H1 (cell line): ENCODE results near the gene POLH. TPM values are rescaled to one million over a fixed set of nuclear protein-coding genes. Genes with fewer than 3 reads are reported as not detected.

Source experiments
- CTCF ChIA-PET: fragments of 300-600 bp; sonication (Branson Sonifier 250); formaldehyde crosslinking; loops from one replicate; lab custom pipeline; 2021; ENCODE audit not compliant: partially characterized antibody; lab: Charles Lee
- POLR2A ChIA-PET: fragments of 300-600 bp; sonication (Branson Sonifier 250); formaldehyde crosslinking; loops from one replicate; lab custom pipeline; 2021; ENCODE audit warnings: inconsistent platforms; ENCODE audit not compliant: partially characterized antibody; lab: Charles Lee
- DNase-seq, 2 experiments: peaks; one replicate each; pipeline versions ENCODE4 v3.0.0 to v3.0.0-alpha.2; 2010 to 2022; ENCODE audit warnings: low spot score in 2 of 2, low read depth in 1 of 2, mixed read lengths in 1 of 2
- FAIRE-seq: peaks from 2 replicates; lab custom pipeline; 2011; peaks lifted over from hg19 to GRCh38; lab: Jason Lieb, UNC
- H2AFZ ChIP-seq: 2 replicates; pipeline ENCODE4 v1.8.1; 2012; ENCODE audit warnings: low read length, inconsistent platforms
- H2AK5ac ChIP-seq: 2 replicates; pipeline ENCODE4 v1.6.1; 2013; ENCODE audit warnings: low read depth, low read length
- H2BK120ac ChIP-seq: replicated peaks from 2 replicates; pipeline ENCODE3; 2013; ENCODE audit warnings: low read depth, low read length, inconsistent platforms
- H2BK12ac ChIP-seq: 2 replicates; pipeline ENCODE4 v1.6.1; 2013; ENCODE audit warnings: low read depth, low read length
- H2BK15ac ChIP-seq: 2 replicates; pipeline ENCODE4 v1.6.1; 2013; ENCODE audit warnings: low read length
- H2BK20ac ChIP-seq: 2 replicates; pipeline ENCODE4 v1.6.1; 2013; ENCODE audit warnings: low read length
- H2BK5ac ChIP-seq: 2 replicates; pipeline ENCODE4 v1.6.1; 2013; ENCODE audit warnings: low read depth, low read length
- H3K14ac ChIP-seq: 2 replicates; pipeline ENCODE4 v1.6.1; 2013; ENCODE audit warnings: inconsistent platforms; ENCODE audit not compliant: insufficient read length
- H3K18ac ChIP-seq: 2 replicates; pipeline ENCODE4 v1.6.1; 2013; ENCODE audit warnings: low read length; ENCODE audit errors: extremely low read depth
- H3K23ac ChIP-seq: 2 replicates; pipeline ENCODE4 v1.6.1; 2013; ENCODE audit warnings: inconsistent platforms; ENCODE audit not compliant: insufficient read length
- H3K23me2 ChIP-seq: 2 replicates; pipeline ENCODE4 v1.6.1; 2013; ENCODE audit warnings: low read depth, low read length
- H3K27ac ChIP-seq: 2 replicates; pipeline ENCODE4 v1.6.1; 2011; ENCODE audit warnings: low read depth, low read length, inconsistent platforms
- H3K27me3 ChIP-seq, 4 experiments: replicated peaks in 1 of 4; 1 replicate in 1 of 4; 2 replicates in 3 of 4; pipeline versions ENCODE4 v1.6.1 to v1.8.1; 2011 to 2013; ENCODE audit warnings: low read length in 3 of 4, mild to moderate bottlenecking in 3 of 4, inconsistent platforms in 2 of 4, mixed read lengths in 2 of 4, moderate library complexity in 1 of 4; ENCODE audit not compliant: control insufficient read depth in 3 of 4, insufficient read depth in 3 of 4; ENCODE audit errors: extremely low read depth in 1 of 4
- H3K36me3 ChIP-seq, 4 experiments: 2 replicates each; pipeline versions ENCODE4 v1.6.1 to v1.8.1; 2011 to 2013; ENCODE audit warnings: mild to moderate bottlenecking in 4 of 4, low read length in 3 of 4, moderate library complexity in 2 of 4, control low read depth in 1 of 4, inconsistent platforms in 1 of 4; ENCODE audit not compliant: insufficient read depth in 4 of 4, control insufficient read depth in 2 of 4
- H3K4ac ChIP-seq: replicated peaks from 2 replicates; pipeline ENCODE3; 2013; ENCODE audit warnings: low read length, low read depth, mixed read lengths, inconsistent platforms; ENCODE audit not compliant: insufficient read length
- H3K4me1 ChIP-seq, 4 experiments: replicated peaks in 1 of 4; 1 replicate in 1 of 4; 2 replicates in 3 of 4; pipeline versions ENCODE4 v1.6.1 to v1.8.1; 2011 to 2013; ENCODE audit warnings: low read length in 3 of 4, inconsistent platforms in 2 of 4, mixed read lengths in 1 of 4; ENCODE audit not compliant: insufficient read depth in 4 of 4, control insufficient read depth in 3 of 4
- H3K4me2 ChIP-seq, 2 experiments: 2 replicates each; pipeline versions ENCODE4 v1.6.1 to v1.8.1; 2011 to 2013; ENCODE audit warnings: low read depth in 2 of 2, low read length in 2 of 2, control low read depth in 1 of 2, inconsistent platforms in 1 of 2, mild to moderate bottlenecking in 1 of 2; ENCODE audit not compliant: insufficient read depth in 1 of 2
- H3K4me3 ChIP-seq, 4 experiments: fragments of 200-600, 300-600 bp in 1 of 4; sonication (generic), shearing (Covaris generic), sonication (Bioruptor Twin) in 1 of 4; 2 replicates each; pipeline versions ENCODE4 v1.5.1 to v1.8.1; 2011 to 2016; ENCODE audit warnings: low read length in 4 of 4, low read depth in 3 of 4, control low read depth in 2 of 4, inconsistent platforms in 2 of 4, mild to moderate bottlenecking in 2 of 4, mixed read lengths in 1 of 4, moderate library complexity in 1 of 4; ENCODE audit not compliant: insufficient read depth in 2 of 4; ENCODE audit errors: extremely low read depth in 1 of 4
- H3K56ac ChIP-seq: replicated peaks from 2 replicates; pipeline ENCODE3; 2013; ENCODE audit warnings: low read depth, mild to moderate bottlenecking, mixed read lengths, low read length, inconsistent platforms; ENCODE audit not compliant: insufficient read length
- H3K79me1 ChIP-seq: 2 replicates; pipeline ENCODE4 v1.6.1; 2013; ENCODE audit warnings: low read depth, low read length, control low read depth
- H3K79me2 ChIP-seq, 2 experiments: 2 replicates each; pipeline versions ENCODE4 v1.6.1 to v1.8.1; 2012 to 2013; ENCODE audit warnings: low read length in 2 of 2, mild to moderate bottlenecking in 2 of 2, inconsistent platforms in 1 of 2; ENCODE audit not compliant: insufficient read depth in 2 of 2, control insufficient read depth in 1 of 2
- H3K9ac ChIP-seq, 4 experiments: replicated peaks in 1 of 4; 1 replicate in 1 of 4; 2 replicates in 3 of 4; pipeline versions ENCODE4 v1.6.1 to v1.8.1; 2011 to 2013; ENCODE audit warnings: low read depth in 3 of 4, low read length in 3 of 4, control low read depth in 2 of 4, mild to moderate bottlenecking in 2 of 4, moderate library complexity in 2 of 4, inconsistent platforms in 1 of 4; ENCODE audit errors: extremely low read depth in 1 of 4
- H3K9me3 ChIP-seq, 2 experiments: 2 replicates each; pipeline versions ENCODE4 v1.6.1 to v1.8.1; 2012 to 2013; ENCODE audit warnings: mild to moderate bottlenecking in 2 of 2, moderate library complexity in 2 of 2, control low read depth in 1 of 2, inconsistent platforms in 1 of 2, low read depth in 1 of 2, low read length in 1 of 2, mixed read lengths in 1 of 2; ENCODE audit not compliant: insufficient read depth in 2 of 2
- H4K20me1 ChIP-seq, 2 experiments: replicated peaks in 1 of 2; 2 replicates each; pipeline versions ENCODE3 to v1.8.1; 2011 to 2013; ENCODE audit warnings: inconsistent platforms in 2 of 2, low read length in 2 of 2, mild to moderate bottlenecking in 1 of 2; ENCODE audit not compliant: insufficient read depth in 2 of 2, control insufficient read depth in 1 of 2
- H4K5ac ChIP-seq: 2 replicates; pipeline ENCODE4 v1.6.1; 2013; ENCODE audit warnings: low read length, low read depth, mixed read lengths, inconsistent platforms; ENCODE audit not compliant: insufficient read length
- H4K8ac ChIP-seq: 2 replicates; pipeline ENCODE4 v1.8.0; 2013; ENCODE audit warnings: mild to moderate bottlenecking, moderate library complexity, low read length, inconsistent platforms; ENCODE audit not compliant: insufficient read depth; ENCODE audit errors: extremely low read depth
- H4K91ac ChIP-seq: replicated peaks from 2 replicates; pipeline ENCODE3; 2013; ENCODE audit warnings: low read length, mixed read lengths, inconsistent platforms; ENCODE audit not compliant: insufficient read length
- ATF3 ChIP-seq: IDR thresholded peaks from 2 replicates; pipeline ENCODE4 v1.6.1; 2011; ENCODE audit warnings: low read depth, mild to moderate bottlenecking, low read length; ENCODE audit not compliant: insufficient read depth
- BACH1 ChIP-seq: IDR thresholded peaks from 2 replicates; pipeline ENCODE4 v1.6.1; 2012; ENCODE audit warnings: low read length, improper control_type of control experiment
- EGR1 ChIP-seq: IDR thresholded peaks from 2 replicates; pipeline ENCODE4 v1.6.1; 2011; ENCODE audit warnings: low read depth, low read length, borderline replicate concordance
- HDAC2 ChIP-seq, 2 experiments: fragments of 300-600 bp in 1 of 2; sonication (generic) in 1 of 2; IDR thresholded peaks; 2 replicates each; pipeline ENCODE4 v1.6.1; 2011 to 2012; ENCODE audit warnings: low read depth in 2 of 2, low read length in 2 of 2, mild to moderate bottlenecking in 2 of 2, moderate library complexity in 2 of 2, borderline replicate concordance in 1 of 2, inconsistent platforms in 1 of 2
- KDM1A ChIP-seq: fragments of 200-600, 300-600 bp; sonication (generic); IDR thresholded peaks from 2 replicates; pipeline ENCODE4 v1.7.1; 2016; ENCODE audit warnings: mild to moderate bottlenecking, low read length, borderline replicate concordance
- MAX ChIP-seq: IDR thresholded peaks from 2 replicates; pipeline ENCODE4 v1.6.1; 2012; ENCODE audit warnings: inconsistent platforms
- PHF8 ChIP-seq: fragments of 200-600 bp; sonication (generic); conservative IDR thresholded peaks from 2 replicates; pipeline ENCODE4 v1.7.1; 2012; ENCODE audit warnings: low read depth, mild to moderate bottlenecking, inconsistent platforms, low read length, moderate library complexity
- RAD21 ChIP-seq, 2 experiments: IDR thresholded peaks in 1 of 2; conservative IDR thresholded peaks in 1 of 2; 2 replicates each; pipeline ENCODE4 v1.6.1; 2011; ENCODE audit warnings: low read depth in 2 of 2, low read length in 2 of 2, improper control_type of control experiment in 1 of 2, inconsistent platforms in 1 of 2, mild to moderate bottlenecking in 1 of 2, moderate library complexity in 1 of 2
- RBBP5 ChIP-seq: IDR thresholded peaks from 2 replicates; pipeline ENCODE4 v1.7.1; 2012; ENCODE audit warnings: low read depth, mild to moderate bottlenecking, inconsistent platforms, low read length, moderate library complexity, borderline replicate concordance
- SRF ChIP-seq: IDR thresholded peaks from 2 replicates; pipeline ENCODE4 v1.6.1; 2011; ENCODE audit warnings: mild to moderate bottlenecking, low read depth, low read length, moderate library complexity
- WGBS, 2 experiments: shearing (Covaris generic) in 1 of 2; methylation state at CpG; one replicate each; pipeline versions ENCODE4 v1.1.6 to v1.1.7; 2013 to 2015; ENCODE audit warnings: low lambda C conversion rate in 2 of 2, mixed read lengths in 2 of 2, inconsistent platforms in 1 of 2, low coverage in 1 of 2, missing lambda C conversion rate in 1 of 2; ENCODE audit not compliant: insufficient replicate concordance in 2 of 2, insufficient coverage in 1 of 2, insufficient read length in 1 of 2; ENCODE audit errors: extremely low coverage in 1 of 2, missing lambda C conversion rate in 1 of 2; 5-methylcytosine and 5-hydroxymethylcytosine counted together
- polyA plus RNA-seq, 7 experiments: library from polyadenylated mRNA; depleted of rRNA in 3 of 7; stranded (reverse) in 5 of 7; unstranded in 2 of 7; fragments of >200 nt in 5 of 7; fragments of 200-250 nt in 2 of 7; gene quantifications; 1 replicate in 5 of 7; 2 replicates in 1 of 7; 4 replicates in 1 of 7; pipeline versions ENCODE4 v1.2.1 to v1.2.3, GENCODE V29; 2011 to 2013; ENCODE audit warnings: missing spikeins in 2 of 7, mixed read lengths in 2 of 7
- total RNA-seq: library from RNA; stranded (reverse); fragmentation: NEBNext Ultra II Directional; extraction: Animal tissue kit (Norgen Biotek cat#: 25700); gene quantifications from 2 replicates; pipeline ENCODE4 v1.2.1, GENCODE V29; 2021
- TF ChIP-seq, protein P1 (sequence below): IDR thresholded peaks from 2 replicates; pipeline ENCODE4 v1.6.1; 2012; ENCODE audit warnings: low read length, inconsistent platforms

Gene POLH
- total and polyA plus RNA-seq, 2 of the 8 experiments (the other 6 are each of a cell fraction or from before 2014, with no cell fraction given): 5.8 to 12.4 TPM

- H2BK15ac ChIP-seq: no peak overlapping the region
- no peak overlapping the region for H3K18ac ChIP-seq
- peaks cover 3% of the 10 kb centered on the region; the same call in 1 of the 2 replicates for H3K23me2 ChIP-seq
- no peak overlapping the region for H4K5ac ChIP-seq
- no peak overlapping the region for H2AK5ac ChIP-seq
- H3K4ac ChIP-seq: no peak overlapping the region
- ChIA-PET POLR2A (no interaction called here), CTCF (no interaction called here)
- H3K79me2 ChIP-seq: peaks cover 5 to 49% of the 10 kb centered on the region in 2 experiments
- H3K14ac ChIP-seq: no peak overlapping the region
- no peak overlapping the region for H3K27ac ChIP-seq
- H2BK5ac ChIP-seq: no peak overlapping the region
- no peak overlapping the region for H2BK120ac ChIP-seq
- no peak overlapping the region for H2BK12ac ChIP-seq
- peaks cover 0 to 3% (median 0%) of the 10 kb centered on the region in 4 experiments; a peak in 2 of 7 replicates for H3K4me1 ChIP-seq
- H4K91ac ChIP-seq: no peak overlapping the region
- no peak overlapping the region for H3K56ac ChIP-seq
- H3K23ac ChIP-seq: no peak overlapping the region
- no peak overlapping the region for H3K9ac ChIP-seq
- no peaks in the 10 kb centered on the region for H3K27me3 ChIP-seq
- H3K4me3 ChIP-seq: no peak overlapping the region
- no peak overlapping the region for H3K4me2 ChIP-seq
- H4K20me1 ChIP-seq: peaks cover 0 to 4% of the 10 kb centered on the region in 2 experiments
- no peaks in the 10 kb centered on the region for H3K9me3 ChIP-seq
- no peak overlapping the region for H2BK20ac ChIP-seq
- no peak overlapping the region for H2AFZ ChIP-seq
- peaks cover 2% of the 10 kb centered on the region for H3K79me1 ChIP-seq
- no peak for FAIRE-seq
- no peak for DNase-seq
- 87% methylated on average over 3 of the region's 3 CpGs; no CpG with 5 or more reads in 1 of the 2 experiments for WGBS, 2 experiments
- H3K36me3 ChIP-seq: peaks cover 0 to 9% (median 3%) of the 10 kb centered on the region in 4 experiments; a peak in 4 of 8 replicates
- no peak overlapping the region for H4K8ac ChIP-seq
- TF ChIP-seq KDM1A (no peak), BACH1 (no peak), HDAC2 (IDR thresholded peaks at IDR 0.05; ENCODE audit: borderline replicate concordance in 1 of 2, low read depth in 2 of 2, low read length in 2 of 2) (no peak), EGR1 (no peak), MAX (no peak), PHF8 (no peak), SRF (no peak), RAD21 (IDR thresholded peaks at IDR 0.05 in 1 of 2, conservative IDR thresholded peaks at IDR 0.05 in 1 of 2; ENCODE audit: low read depth in 2 of 2, low read length in 2 of 2) (no peak), RBBP5 (no peak), ATF3 (no peak)
- TF ChIP-seq, protein P1, sequence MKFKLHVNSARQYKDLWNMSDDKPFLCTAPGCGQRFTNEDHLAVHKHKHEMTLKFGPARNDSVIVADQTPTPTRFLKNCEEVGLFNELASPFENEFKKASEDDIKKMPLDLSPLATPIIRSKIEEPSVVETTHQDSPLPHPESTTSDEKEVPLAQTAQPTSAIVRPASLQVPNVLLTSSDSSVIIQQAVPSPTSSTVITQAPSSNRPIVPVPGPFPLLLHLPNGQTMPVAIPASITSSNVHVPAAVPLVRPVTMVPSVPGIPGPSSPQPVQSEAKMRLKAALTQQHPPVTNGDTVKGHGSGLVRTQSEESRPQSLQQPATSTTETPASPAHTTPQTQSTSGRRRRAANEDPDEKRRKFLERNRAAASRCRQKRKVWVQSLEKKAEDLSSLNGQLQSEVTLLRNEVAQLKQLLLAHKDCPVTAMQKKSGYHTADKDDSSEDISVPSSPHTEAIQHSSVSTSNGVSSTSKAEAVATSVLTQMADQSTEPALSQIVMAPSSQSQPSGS: no peak
Observed at GRCh38 chr6:43578748-43579147, 2.8 kb downstream of the POLH start.
